DMS153 (cell line): Measurements from ENCODE around the gene RPP21.
"Not testable (repeated sequence)": the region's sequence is repeated elsewhere in the genome, so short reads cannot be mapped to it uniquely, and the experiment has no call there.

Experiments
- DNase-seq: peaks from one replicate; lab custom pipeline; 2025; lab: John Stamatoyannopoulos, UW

The RPP21 gene

GRCh38 chr6:30329331-30329730 lies 15.6 kb upstream of the RPP21 start:
- DNase-seq = no peak

GRCh38 chr6:30331981-30332380 lies 13.0 kb upstream of the RPP21 start:
- DNase-seq = no peak

- no peak for DNase-seq
These were observed 10.7 kb upstream of the RPP21 start for GRCh38 chr6:30334075-30334783.

- no peak for DNase-seq
These were observed 4.3 kb upstream of the RPP21 start for GRCh38 chr6:30340589-30341054.

DNA sequence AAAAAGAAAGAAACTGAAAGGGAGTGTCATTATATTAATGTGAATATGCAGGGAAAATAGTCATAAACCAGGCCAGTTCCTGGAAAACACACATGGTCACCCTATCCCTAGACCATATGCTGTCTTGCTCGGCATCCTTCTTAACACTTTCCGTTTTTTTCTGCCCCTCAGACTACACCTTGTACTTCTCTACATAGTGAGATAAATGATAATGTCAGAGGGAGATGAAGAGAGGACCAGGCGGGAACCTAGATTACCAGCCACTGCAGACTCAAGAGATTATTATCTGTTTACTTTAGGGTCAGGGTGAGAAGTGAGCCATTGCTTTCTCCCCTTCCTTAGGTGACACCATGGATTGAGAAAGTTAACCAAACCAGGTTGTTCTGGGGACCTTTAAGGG lies 3.7 kb upstream of the RPP21 start:
- no peak for DNase-seq

GRCh38 chr6:30341728-30342127 lies 3.2 kb upstream of the RPP21 start:
- no peak for DNase-seq

DNA sequence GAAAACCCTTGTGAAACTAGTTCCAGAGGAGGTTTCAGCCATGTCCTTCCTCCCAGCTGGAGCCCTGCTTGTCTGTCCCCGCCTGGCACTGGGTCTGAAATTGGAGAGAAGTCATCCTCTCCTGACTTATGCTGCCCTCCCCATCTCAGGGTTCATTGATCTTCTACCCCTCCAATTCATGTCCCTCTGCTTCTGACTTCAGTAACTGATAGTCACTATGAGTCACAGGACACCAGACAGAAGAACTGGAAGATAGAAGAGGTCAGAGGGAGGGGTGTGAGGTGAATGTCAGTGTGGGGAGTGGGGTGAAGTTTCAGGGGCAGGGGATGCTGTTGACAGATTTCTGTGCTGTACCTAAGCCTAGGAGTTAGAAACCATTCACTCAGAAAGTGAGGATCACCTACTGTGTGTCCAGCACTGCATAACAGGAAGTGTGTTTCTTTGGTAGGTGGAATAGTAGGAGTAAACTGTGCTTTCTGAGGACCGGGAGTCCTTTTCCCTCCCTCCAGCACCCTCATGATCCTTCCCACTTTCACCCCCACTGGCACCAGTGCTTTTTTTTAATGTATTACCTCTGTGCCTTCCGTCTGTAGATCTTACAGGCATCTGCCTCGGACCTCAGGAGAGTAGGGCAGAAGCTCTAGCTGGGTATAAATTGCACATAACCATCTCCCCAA lies 627 bp upstream of the RPP21 start:
- DNase-seq = no peak

- DNase-seq = no peak
These were observed 896 bp downstream of the RPP21 start for GRCh38 chr6:30345852-30346251.

DNA sequence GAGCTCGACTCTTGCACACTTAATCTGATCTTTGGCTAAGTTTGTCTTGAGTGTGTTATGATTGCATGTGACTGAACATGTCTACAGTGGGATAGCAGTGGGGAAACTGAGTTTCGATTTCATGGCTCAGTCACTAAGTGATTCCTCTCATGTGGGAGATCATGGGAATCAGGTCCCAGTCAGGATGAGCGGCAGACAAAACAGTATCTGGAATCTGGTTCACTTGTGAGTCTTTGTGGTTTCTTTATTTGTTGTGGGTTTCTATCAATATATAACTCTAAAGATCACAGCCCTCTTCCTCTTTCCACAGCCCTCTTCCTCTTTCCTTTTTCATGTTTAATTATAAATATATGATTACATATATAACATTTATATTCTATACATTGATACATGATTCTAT lies 4.0 kb downstream of the RPP21 start:
- no peak for DNase-seq

DNA sequence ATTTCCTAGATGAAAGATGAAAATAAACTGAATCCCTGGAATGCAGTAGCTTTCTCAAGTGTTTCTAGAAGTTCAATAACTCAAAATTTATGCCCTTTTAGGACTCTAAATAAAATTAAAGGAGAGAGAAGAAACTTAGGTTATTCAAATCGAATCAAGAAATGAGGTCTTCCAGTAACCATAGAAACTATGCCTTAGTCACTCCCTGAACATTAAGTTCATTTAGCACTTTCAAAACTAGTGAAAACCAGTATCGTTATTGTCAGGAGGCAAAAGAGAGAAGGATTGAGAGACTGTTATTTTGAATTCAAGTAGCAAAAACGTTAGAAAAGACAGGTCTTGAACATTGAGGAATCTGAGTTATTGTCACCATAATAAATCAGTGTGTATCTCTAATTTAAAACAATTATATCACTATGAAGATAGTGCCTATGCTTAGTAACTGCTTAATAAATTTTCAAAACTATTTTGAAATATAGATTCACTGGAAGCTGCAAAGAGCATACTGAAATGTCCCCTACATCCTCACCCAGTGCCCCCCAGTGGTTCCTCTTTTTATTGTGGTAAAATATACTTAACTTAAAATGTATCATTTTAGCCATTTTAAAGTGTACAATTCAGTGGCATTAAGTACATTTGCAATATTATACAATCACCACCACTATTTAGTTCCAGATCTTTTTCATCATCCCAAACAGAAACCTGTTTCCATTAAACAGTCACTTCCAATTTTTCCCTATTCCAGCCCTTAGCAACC lies 4.6 kb downstream of the RPP21 start:
- DNase-seq = no peak

DNA sequence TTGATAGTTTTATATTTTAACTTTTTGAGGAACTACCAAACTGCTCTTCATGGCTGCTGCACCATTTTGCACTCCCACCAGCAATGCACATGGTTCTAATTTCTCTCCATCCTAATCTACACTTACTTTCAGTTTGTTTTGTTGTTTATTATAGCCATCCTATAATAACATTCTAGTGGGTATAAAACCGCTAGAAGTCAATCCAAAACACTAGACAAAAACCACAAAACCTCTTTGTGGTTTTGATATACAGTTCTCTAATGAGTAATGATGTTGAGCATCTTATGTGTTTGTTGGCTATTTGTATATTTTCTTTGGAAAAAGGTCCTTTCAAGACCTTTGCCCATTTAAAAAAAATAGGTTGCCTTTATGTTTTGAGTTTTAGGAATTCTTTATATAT lies 5.6 kb downstream of the RPP21 start:
- no peak for DNase-seq

GRCh38 chr6:30352550-30352949 lies 7.6 kb downstream of the RPP21 start:
- no peak for DNase-seq

DNA sequence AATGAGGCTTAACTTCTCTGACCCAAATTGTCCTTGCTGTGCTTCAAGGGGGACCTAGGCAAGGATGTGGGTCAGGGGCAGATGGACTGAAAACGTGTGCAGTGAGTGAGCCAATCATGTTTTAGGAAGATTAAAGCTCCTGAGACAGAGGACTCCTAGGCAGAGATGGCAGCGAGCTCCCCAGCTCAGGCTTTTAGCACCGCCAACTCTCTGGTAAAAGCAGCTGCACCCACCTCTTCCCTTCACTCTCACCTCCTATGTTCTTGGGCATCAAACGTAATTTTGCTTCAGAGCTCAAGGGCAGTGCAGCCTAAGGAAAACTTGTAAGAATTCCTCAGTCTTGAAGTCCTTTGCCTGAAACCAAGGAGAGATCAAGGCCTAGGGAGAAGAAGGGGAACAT lies 10.3 kb downstream of the RPP21 start:
- no peak for DNase-seq

GRCh38 chr6:30356536-30356935 lies 11.6 kb downstream of the RPP21 start:
- DNase-seq = no peak

GRCh38 chr6:30357678-30358540 lies 13.0 kb downstream of the RPP21 start:
- DNase-seq = peak; percentile 3

GRCh38 chr6:30359276-30359675 lies 14.3 kb downstream of the RPP21 start:
- DNase-seq = no peak

- no peak for DNase-seq
These were observed 15.2 kb downstream of the RPP21 start for GRCh38 chr6:30360139-30360538.

- no peak for DNase-seq
These were observed 16.7 kb downstream of the RPP21 start for GRCh38 chr6:30361661-30362060.

- no peak for DNase-seq
These were observed 18.5 kb downstream of the RPP21 start for GRCh38 chr6:30363459-30363858.

GRCh38 chr6:30364591-30364990 lies 19.6 kb downstream of the RPP21 start:
- no peak for DNase-seq

DNA sequence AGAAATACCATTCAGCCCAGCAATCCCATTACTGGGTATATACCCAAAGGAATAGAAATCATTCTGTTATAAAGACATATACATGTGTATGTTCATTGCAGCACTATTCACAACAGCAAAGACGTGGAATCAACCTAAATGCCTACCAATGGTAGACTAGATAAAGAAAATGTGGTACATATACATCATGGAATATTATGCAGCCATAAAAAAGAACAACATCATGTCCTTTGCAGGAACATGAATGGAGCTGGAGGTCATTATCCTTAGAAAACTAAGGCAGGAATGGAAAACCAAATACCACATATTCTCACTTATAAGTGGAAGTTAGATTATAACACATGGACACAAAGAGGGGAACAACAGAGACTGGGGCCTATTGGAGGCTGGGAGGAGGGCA lies 24.3 kb downstream of the RPP21 start:
- DNase-seq = not testable (repeated sequence)
